Karpas-422 (cell line): ENCODE measurements around the gene BRCA1. TPM values are rescaled to one million over a fixed set of nuclear protein-coding genes. Genes with fewer than 3 reads are reported as not detected.

ENCODE experiments used
- DNase-seq: peaks from one replicate; pipeline ENCODE4 v3.0.0-alpha.2; 2015
- H2AFZ ChIP-seq: fragments of 200-600 bp; sonication (generic); 2 replicates; pipeline ENCODE4 v1.6.1; 2014; ENCODE audit warnings: antibody characterized with exemption, low read length, mixed read lengths
- H3K27ac ChIP-seq: fragments of 200-600 bp; sonication (generic); 2 replicates; pipeline ENCODE4 v1.5.1; 2014; ENCODE audit warnings: mild to moderate bottlenecking, low read length, moderate library complexity
- H3K27me3 ChIP-seq: fragments of 200-600 bp; sonication (generic); 2 replicates; pipeline ENCODE4 v1.6.1; 2014; ENCODE audit warnings: low read length, mixed read lengths
- H3K36me3 ChIP-seq: fragments of 200-600 bp; sonication (generic); 2 replicates; pipeline ENCODE4 v1.6.1; 2014; ENCODE audit warnings: low read length, mixed read lengths; ENCODE audit not compliant: insufficient read depth
- H3K4me1 ChIP-seq: fragments of 200-600 bp; sonication (generic); 2 replicates; pipeline ENCODE4 v1.6.1; 2014; ENCODE audit warnings: mild to moderate bottlenecking, low read length, mixed read lengths
- H3K4me2 ChIP-seq: fragments of 200-600 bp; sonication (generic); 2 replicates; pipeline ENCODE4 v1.6.1; 2014; ENCODE audit warnings: low read length, low read depth, mild to moderate bottlenecking; ENCODE audit not compliant: poor library complexity, severe bottlenecking
- H3K4me3 ChIP-seq: fragments of 200-600 bp; sonication (generic); 2 replicates; pipeline ENCODE4 v1.5.1; 2014; ENCODE audit warnings: mild to moderate bottlenecking, antibody characterized with exemption, low read length, mixed read lengths
- H3K79me2 ChIP-seq: fragments of 200-600 bp; sonication (generic); 2 replicates; pipeline ENCODE4 v1.6.1; 2014; ENCODE audit warnings: mild to moderate bottlenecking, low read length, mixed read lengths
- H3K9ac ChIP-seq: fragments of 200-600 bp; sonication (generic); 2 replicates; pipeline ENCODE4 v1.6.0; 2014; ENCODE audit warnings: low read length
- H3K9me2 ChIP-seq: fragments of 200-600 bp; sonication (generic), shearing (Covaris generic); replicated peaks from 2 replicates; pipeline ENCODE4 v1.6.0; 2014; ENCODE audit warnings: mild to moderate bottlenecking, low read length, moderate library complexity; ENCODE audit not compliant: insufficient read depth
- H3K9me3 ChIP-seq: fragments of 300-700, 200-600 bp; sonication (generic); 2 replicates; pipeline ENCODE4 v1.6.1; 2014; ENCODE audit warnings: low read length, mixed read lengths
- H4K20me1 ChIP-seq: fragments of 200-600 bp; sonication (generic); 2 replicates; pipeline ENCODE4 v1.6.1; 2014; ENCODE audit warnings: mild to moderate bottlenecking, antibody characterized with exemption, low read length, low read depth; ENCODE audit not compliant: insufficient read depth
- total RNA-seq: library from RNA; depleted of rRNA; stranded (reverse); fragments of >200 nt; shearing (Covaris generic); gene quantifications from 2 replicates; pipeline ENCODE4 v1.2.3, GENCODE V29; 2014; ENCODE audit warnings: low replicate concordance

Gene BRCA1
- total RNA-seq, 1 experiment from 2014 or later: 46.0 TPM

- no peak overlapping the region for H3K4me2 ChIP-seq
- no peak overlapping the region for H3K27ac ChIP-seq
- no peaks in the 10 kb centered on the region for H3K27me3 ChIP-seq
- no peaks in the 10 kb centered on the region for H3K9me2 ChIP-seq
- H3K9me3 ChIP-seq: no peaks in the 10 kb centered on the region
- no peaks in the 10 kb centered on the region for H4K20me1 ChIP-seq
- no peaks in the 10 kb centered on the region for H3K4me1 ChIP-seq
- H3K36me3 ChIP-seq: peaks cover 48% of the 10 kb centered on the region
- H2AFZ ChIP-seq: no peak overlapping the region
- H3K4me3 ChIP-seq: no peak overlapping the region
- H3K79me2 ChIP-seq: no peaks in the 10 kb centered on the region
- DNase-seq: no peak
- H3K9ac ChIP-seq: no peak overlapping the region
Observed at GRCh38 chr17:43094129-43094835, 30.9 kb downstream of the BRCA1 start.

DNA sequence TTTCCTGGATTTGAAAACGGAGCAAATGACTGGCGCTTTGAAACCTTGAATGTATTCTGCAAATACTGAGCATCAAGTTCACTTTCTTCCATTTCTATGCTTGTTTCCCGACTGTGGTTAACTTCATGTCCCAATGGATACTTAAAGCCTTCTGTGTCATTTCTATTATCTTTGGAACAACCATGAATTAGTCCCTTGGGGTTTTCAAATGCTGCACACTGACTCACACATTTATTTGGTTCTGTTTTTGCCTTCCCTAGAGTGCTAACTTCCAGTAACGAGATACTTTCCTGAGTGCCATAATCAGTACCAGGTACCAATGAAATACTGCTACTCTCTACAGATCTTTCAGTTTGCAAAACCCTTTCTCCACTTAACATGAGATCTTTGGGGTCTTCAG is 32.3 kb downstream of the BRCA1 start:
- no peak overlapping the region for H3K27ac ChIP-seq
- H3K36me3 ChIP-seq: peaks cover 50% of the 10 kb centered on the region
- no peaks in the 10 kb centered on the region for H3K4me1 ChIP-seq
- no peaks in the 10 kb centered on the region for H3K9me2 ChIP-seq
- DNase-seq: no peak
- H3K4me2 ChIP-seq: no peak overlapping the region
- no peaks in the 10 kb centered on the region for H4K20me1 ChIP-seq
- no peak overlapping the region for H3K9ac ChIP-seq
- H2AFZ ChIP-seq: no peak overlapping the region
- H3K27me3 ChIP-seq: no peaks in the 10 kb centered on the region
- H3K4me3 ChIP-seq: no peak overlapping the region
- no peaks in the 10 kb centered on the region for H3K79me2 ChIP-seq
- H3K9me3 ChIP-seq: no peaks in the 10 kb centered on the region

DNA sequence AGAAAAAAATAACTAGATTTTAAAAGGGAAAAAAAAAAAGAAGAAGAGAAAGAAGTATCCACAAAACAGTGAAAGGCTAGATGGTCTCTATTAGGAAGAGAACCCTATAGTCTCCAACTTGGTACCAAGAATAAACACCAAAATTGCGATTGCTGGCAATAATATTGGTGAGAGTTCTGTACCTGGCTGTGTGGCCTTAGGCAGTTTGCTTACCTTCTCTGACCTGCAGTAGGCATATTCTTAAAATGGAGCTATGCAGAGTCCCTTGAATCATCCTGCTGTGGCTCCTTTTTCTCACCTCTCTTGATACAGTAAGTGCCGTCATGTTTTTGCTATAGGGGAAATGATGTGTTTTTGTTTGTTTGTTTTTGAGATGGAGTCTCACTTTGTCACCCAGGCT is 35.1 kb downstream of the BRCA1 start:
- no peak for DNase-seq
- H3K4me2 ChIP-seq: no peak overlapping the region
- no peaks in the 10 kb centered on the region for H3K4me1 ChIP-seq
- H2AFZ ChIP-seq: no peak overlapping the region
- H3K9ac ChIP-seq: no peak overlapping the region
- H3K9me3 ChIP-seq: no peaks in the 10 kb centered on the region
- no peaks in the 10 kb centered on the region for H3K79me2 ChIP-seq
- no peaks in the 10 kb centered on the region for H3K9me2 ChIP-seq
- H3K4me3 ChIP-seq: no peak overlapping the region
- peaks cover 56% of the 10 kb centered on the region for H3K36me3 ChIP-seq
- H3K27ac ChIP-seq: no peak overlapping the region
- H4K20me1 ChIP-seq: no peaks in the 10 kb centered on the region
- H3K27me3 ChIP-seq: no peaks in the 10 kb centered on the region

- Histone ChIP-seq H3K9me2 (no peaks in the 10 kb centered on the region), H3K9me3 (no peaks in the 10 kb centered on the region), H3K36me3 (peaks cover 49% of the 10 kb centered on the region), H3K27ac (no peak overlapping the region), H3K27me3 (no peaks in the 10 kb centered on the region), H3K4me2 (no peak overlapping the region), H3K4me1 (no peaks in the 10 kb centered on the region), H2AFZ (no peak overlapping the region), H4K20me1 (no peaks in the 10 kb centered on the region), H3K79me2 (no peaks in the 10 kb centered on the region), H3K9ac (no peak overlapping the region), H3K4me3 (no peak overlapping the region)
- no peak for DNase-seq
Observed at GRCh38 chr17:43085474-43085873, 39.7 kb downstream of the BRCA1 start.

DNA sequence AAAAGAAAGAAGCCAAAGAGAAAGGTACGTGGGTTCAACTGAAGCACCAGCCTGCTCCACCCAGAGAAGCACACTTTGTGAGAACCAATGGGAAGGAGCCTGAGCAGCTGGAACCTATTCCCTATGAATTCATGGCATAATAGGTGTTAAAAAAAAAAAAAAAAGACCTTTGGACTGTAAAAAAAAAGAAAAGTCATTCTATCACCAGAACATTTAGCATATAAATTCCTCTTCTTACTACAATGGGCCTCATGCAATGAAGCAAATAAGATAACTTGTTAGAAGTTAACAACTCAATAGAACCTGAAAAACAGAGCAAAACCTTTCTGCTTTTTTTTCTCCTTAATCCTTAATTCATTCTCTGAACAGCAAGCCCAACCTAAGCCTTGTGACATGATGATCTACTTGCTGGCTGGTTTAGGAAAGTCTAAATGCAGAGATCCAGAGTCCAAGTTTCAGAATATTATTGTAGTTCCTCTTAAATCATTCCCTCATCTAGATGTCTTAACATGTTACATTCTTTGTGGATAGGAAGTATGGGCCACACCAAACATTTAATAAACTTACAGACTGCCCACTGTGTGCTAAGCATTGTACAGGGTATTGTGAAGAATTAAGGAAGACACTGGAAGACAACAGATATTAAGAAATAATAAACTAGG is 45.4 kb downstream of the BRCA1 start:
- no peak overlapping the region for H2AFZ ChIP-seq
- no peaks in the 10 kb centered on the region for H3K27me3 ChIP-seq
- no peaks in the 10 kb centered on the region for H3K79me2 ChIP-seq
- H3K36me3 ChIP-seq: peaks cover 39% of the 10 kb centered on the region
- DNase-seq: no peak
- H3K27ac ChIP-seq: no peak overlapping the region
- H3K9me2 ChIP-seq: no peaks in the 10 kb centered on the region
- H3K4me1 ChIP-seq: no peaks in the 10 kb centered on the region
- H4K20me1 ChIP-seq: no peaks in the 10 kb centered on the region
- no peak overlapping the region for H3K4me2 ChIP-seq
- H3K9me3 ChIP-seq: no peaks in the 10 kb centered on the region
- no peak overlapping the region for H3K4me3 ChIP-seq
- H3K9ac ChIP-seq: no peak overlapping the region

GRCh38 chr17:43074869-43075268 is 50.3 kb downstream of the BRCA1 start:
- Histone ChIP-seq H3K9me3 (no peaks in the 10 kb centered on the region), H3K27me3 (no peaks in the 10 kb centered on the region), H3K27ac (no peak overlapping the region), H3K36me3 (peaks cover 33% of the 10 kb centered on the region), H3K79me2 (no peaks in the 10 kb centered on the region), H3K4me3 (no peak overlapping the region), H3K9me2 (no peaks in the 10 kb centered on the region), H3K4me2 (no peak overlapping the region), H4K20me1 (no peaks in the 10 kb centered on the region), H3K9ac (no peak overlapping the region), H3K4me1 (no peaks in the 10 kb centered on the region), H2AFZ (no peak overlapping the region)
- no peak for DNase-seq

GRCh38 chr17:43070872-43071271 is 54.3 kb downstream of the BRCA1 start:
- no peak overlapping the region for H3K9ac ChIP-seq
- DNase-seq: no peak
- no peaks in the 10 kb centered on the region for H3K9me2 ChIP-seq
- no peak overlapping the region for H3K4me2 ChIP-seq
- no peak overlapping the region for H3K27ac ChIP-seq
- H4K20me1 ChIP-seq: no peaks in the 10 kb centered on the region
- peaks cover 34% of the 10 kb centered on the region for H3K36me3 ChIP-seq
- H3K4me3 ChIP-seq: no peak overlapping the region
- H2AFZ ChIP-seq: no peak overlapping the region
- H3K9me3 ChIP-seq: no peaks in the 10 kb centered on the region
- no peaks in the 10 kb centered on the region for H3K4me1 ChIP-seq
- no peaks in the 10 kb centered on the region for H3K27me3 ChIP-seq
- peaks cover 3% of the 10 kb centered on the region; the same call in 1 of the 2 replicates for H3K79me2 ChIP-seq

- DNase-seq: no peak
- no peaks in the 10 kb centered on the region for H3K27me3 ChIP-seq
- no peaks in the 10 kb centered on the region for H3K9me2 ChIP-seq
- H3K79me2 ChIP-seq: peaks cover 3% of the 10 kb centered on the region; the same call in 1 of the 2 replicates
- peaks cover 39% of the 10 kb centered on the region for H3K36me3 ChIP-seq
- H2AFZ ChIP-seq: no peak overlapping the region
- no peak overlapping the region for H3K27ac ChIP-seq
- no peak overlapping the region for H3K4me3 ChIP-seq
- no peak overlapping the region for H3K9ac ChIP-seq
- H3K4me2 ChIP-seq: no peak overlapping the region
- no peaks in the 10 kb centered on the region for H4K20me1 ChIP-seq
- H3K4me1 ChIP-seq: no peaks in the 10 kb centered on the region
- no peaks in the 10 kb centered on the region for H3K9me3 ChIP-seq
Observed at GRCh38 chr17:43070257-43070656, 54.9 kb downstream of the BRCA1 start.
